Left lobe of liver (tissue), 2 donors: ENCODE data around the gene C3orf18. TPM values are rescaled to one million over a fixed set of nuclear protein-coding genes. Genes with fewer than 3 reads are reported as not detected.

ENCODE experiments used
- ATAC-seq: fragments of 200-7000 bp; cut with Tn5 transposase; one replicate; pipeline ENCODE4 v1.9.1; 2020; ENCODE audit warnings: mild to moderate bottlenecking, moderate library complexity
- DNase-seq: peaks from one replicate; pipeline ENCODE4 v3.0.0-alpha.2; 2020; ENCODE audit warnings: low spot score
- total RNA-seq: library from RNA; stranded (reverse); gene quantifications from one replicate; pipeline ENCODE4 v1.2.1, GENCODE V29; 2021
- donor health status: DM: no; HTN: no; CAD: no; lungs with moderate emphysema.
- donor health status: DM: no; HTN: yes; CAD: no.

C3orf18 gene
- total RNA-seq = 3.0 TPM

DNA sequence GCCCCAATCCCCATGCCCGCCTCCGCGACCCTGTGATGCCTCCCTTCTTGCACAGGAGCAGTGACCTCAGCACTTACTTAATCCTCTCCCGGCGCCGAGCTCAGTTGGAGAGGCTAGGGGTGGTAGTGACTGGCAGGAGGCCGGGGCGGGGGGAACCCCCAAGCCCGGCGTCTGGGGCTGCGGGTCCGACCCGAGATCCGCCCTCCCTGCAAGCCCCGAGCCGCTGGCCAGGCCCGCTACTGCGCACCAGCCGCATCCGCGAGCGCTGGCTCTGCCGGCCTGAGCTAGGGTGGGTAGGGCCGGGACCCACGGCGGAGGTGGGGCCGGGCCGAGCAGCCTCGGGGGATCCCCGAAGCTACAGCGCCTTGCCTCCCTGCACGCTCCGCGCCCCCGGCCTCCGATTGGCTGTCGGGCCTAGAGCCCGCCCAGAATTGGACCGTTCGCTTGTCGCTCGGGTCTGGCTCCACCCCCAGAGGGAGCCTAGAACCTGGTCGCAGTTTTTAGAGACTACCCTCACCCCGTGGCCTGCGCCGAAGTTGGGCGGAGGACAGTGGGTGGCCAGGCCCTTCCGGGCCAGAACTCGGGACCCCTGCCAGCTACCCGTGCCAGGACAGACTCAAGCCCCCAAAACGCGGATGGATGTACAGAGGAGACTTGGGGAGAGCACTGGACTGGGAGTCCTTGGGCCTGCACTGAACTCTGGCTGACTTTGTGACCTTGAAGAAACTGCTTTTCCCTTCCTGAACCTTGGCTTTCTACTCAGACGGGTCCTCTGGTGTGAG lies at the start of gene C3orf18:
TSS of gene C3orf18 (minus strand) at position 362 of the 782 bp plus-strand sequence. CDS start 2,048 bp downstream, outside the sequence.
- peak; percentile 67 for ATAC-seq
- DNase-seq = peak; percentile 90

DNA sequence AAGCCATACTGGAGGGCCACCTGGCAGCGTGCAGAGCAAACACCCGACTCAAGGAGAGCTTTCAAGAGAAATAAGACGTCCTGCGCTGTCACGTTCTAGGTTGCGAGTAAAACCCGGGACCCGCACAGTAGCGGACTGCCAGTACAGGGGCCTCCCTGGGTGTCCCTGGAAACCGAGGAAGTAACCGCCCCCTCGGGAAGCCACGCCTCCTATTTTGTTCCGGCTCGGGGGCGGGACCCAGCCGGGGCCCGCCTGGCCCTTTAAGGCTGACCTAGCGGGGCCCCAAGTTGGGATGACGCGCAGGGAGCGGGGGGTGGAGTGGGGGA lies 49.2 kb upstream of the C3orf18 start:
- DNase-seq = peak; percentile 94
- peak; percentile 76 for ATAC-seq

DNA sequence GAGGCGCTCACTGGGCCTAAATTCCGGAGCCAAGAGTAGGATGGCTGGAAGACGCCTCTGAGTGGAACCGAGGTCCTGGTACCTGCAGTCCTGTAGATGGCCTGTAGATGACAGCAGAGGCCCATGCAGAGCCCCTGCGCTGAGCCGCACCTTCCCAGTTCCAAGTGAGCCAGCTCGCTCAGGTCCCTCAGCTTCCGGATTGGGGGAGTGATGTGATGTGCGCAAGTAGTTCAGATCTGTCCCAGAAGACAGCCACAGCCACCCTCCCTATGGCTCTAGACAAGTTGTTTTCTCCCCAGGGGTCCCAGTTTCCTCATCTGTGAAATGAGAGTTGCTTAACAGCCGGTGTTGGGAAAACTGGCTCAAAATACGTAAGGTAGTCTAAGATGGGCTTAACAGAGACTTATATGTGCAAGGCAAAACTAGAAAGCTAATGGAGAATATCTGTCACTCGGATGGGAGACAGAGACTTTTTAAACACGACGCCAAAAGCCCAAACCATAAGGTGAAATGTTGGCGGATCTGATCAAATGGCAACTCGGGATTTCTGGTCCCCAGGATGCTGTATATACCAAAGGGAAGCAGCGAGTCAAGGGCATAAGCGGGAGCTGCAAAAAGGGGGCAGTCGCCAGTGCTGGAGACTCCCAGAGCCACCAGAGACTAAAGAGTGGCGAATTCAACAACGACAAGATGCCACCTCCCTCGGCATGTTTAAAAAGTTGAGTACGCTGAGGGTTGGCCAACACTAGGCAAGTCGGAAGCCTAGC lies 48.6 kb upstream of the C3orf18 start:
- ATAC-seq (peak; percentile 60), DNase-seq (peak; percentile 84)

GRCh38 chr3:50615190-50615589 lies 47.6 kb upstream of the C3orf18 start:
- DNase-seq = no peak
- ATAC-seq = no peak

- DNase-seq = no peak
Observed at GRCh38 chr3:50612970-50613846, 45.7 kb upstream of the C3orf18 start.

GRCh38 chr3:50612234-50612882 lies 44.8 kb upstream of the C3orf18 start:
- no peak for ATAC-seq
- DNase-seq = no peak

More at GRCh38 chr3:50612970-50613846, 45.7 kb upstream of the C3orf18 start:
- ATAC-seq = no peak

DNA sequence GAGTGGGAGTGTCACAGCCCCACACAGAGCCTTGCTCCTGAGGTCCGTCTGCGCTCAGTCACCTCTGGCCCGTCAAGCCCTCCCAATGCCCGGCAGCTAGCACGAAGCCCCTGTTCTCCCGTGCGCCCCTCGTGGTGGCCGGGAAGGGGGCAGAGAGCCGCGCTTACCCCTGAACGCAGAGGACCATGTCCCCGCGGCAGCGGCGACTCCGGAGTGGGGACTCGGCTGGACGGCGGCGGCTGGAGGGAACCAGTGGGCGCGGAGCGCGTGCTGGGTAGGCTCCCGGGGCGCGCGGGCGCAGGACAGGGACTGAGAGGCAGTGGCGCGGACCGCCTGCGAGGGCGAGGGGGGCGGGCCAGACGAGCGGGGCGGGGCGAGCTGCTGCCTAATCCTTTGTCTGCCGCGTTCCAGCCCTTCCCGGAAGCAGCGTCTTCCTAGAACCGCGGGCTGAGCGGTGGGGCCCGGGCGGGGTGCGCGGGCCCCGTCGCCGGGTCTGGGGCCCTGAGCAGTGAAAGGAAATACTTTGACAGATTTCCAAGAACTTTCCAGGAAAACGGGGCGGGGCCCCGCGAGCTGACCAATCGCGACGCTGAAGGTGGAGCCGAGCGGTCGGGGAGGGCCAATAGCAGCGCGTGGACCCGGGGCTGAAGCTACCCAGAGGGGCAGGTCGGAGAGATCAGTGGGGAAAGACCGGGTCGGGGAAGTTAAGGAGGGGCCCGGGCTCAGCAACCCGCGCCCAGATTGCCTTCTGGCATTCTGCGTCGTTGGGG lies 44.1 kb upstream of the C3orf18 start, which contains the start of gene CISH:
TSS of gene CISH (minus strand) at position 311 of the 770 bp plus-strand sequence. CDS start at position 187, 124 bp downstream.
- DNase-seq (peak; percentile 97), ATAC-seq (peak; percentile 77)

GRCh38 chr3:50610992-50611463 lies 43.5 kb upstream of the C3orf18 start:
- DNase-seq (no peak), ATAC-seq (no peak)

- ATAC-seq (no peak), DNase-seq (no peak)
Observed at GRCh38 chr3:50610181-50610971, 42.8 kb upstream of the C3orf18 start.

DNA sequence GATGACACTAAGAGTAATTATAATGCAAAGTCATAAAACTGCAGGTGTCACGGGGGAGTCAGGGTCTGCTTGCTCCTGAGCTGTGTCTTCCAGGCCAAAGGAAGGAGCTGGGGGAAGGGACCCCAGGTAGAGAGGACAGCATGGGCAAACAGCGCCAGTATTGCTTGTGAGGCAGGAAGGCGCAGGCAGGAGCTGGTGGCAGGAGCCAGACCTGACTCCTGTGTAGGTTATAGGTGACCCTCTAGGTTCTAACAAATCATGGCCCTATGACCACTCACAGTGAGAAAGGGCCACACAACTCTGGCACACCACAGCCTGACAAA lies 42.2 kb upstream of the C3orf18 start:
- DNase-seq (no peak), ATAC-seq (no peak)

- DNase-seq = no peak
- ATAC-seq = no peak
Observed at GRCh38 chr3:50609071-50609762, 41.7 kb upstream of the C3orf18 start.

DNA sequence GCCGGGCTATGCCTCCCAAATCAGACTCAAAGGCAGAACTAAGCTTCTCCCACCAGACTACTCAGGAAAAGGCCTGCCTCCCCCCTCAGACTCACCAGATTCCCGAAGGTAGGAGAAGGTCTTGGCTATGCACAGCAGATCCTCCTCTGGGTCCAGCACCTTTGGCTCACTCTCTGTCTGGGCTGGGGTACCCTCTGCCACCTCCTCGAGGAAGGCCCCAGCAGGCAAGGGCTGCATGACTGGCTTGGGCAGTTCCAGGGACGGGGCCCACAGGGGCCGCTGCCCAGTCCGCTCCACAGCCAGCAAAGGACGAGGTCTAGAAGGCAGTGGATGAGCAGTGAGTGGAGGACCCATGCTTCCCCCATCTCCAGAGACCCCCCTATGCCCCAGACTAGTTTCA lies 40.7 kb upstream of the C3orf18 start:
- DNase-seq (no peak), ATAC-seq (no peak)

- no peak for ATAC-seq
Observed at GRCh38 chr3:50607271-50608091, 39.9 kb upstream of the C3orf18 start.

GRCh38 chr3:50606596-50606995 lies 39.0 kb upstream of the C3orf18 start:
- no peak for ATAC-seq
- DNase-seq = no peak

More at GRCh38 chr3:50607271-50608091, 39.9 kb upstream of the C3orf18 start:
- DNase-seq = no peak

DNA sequence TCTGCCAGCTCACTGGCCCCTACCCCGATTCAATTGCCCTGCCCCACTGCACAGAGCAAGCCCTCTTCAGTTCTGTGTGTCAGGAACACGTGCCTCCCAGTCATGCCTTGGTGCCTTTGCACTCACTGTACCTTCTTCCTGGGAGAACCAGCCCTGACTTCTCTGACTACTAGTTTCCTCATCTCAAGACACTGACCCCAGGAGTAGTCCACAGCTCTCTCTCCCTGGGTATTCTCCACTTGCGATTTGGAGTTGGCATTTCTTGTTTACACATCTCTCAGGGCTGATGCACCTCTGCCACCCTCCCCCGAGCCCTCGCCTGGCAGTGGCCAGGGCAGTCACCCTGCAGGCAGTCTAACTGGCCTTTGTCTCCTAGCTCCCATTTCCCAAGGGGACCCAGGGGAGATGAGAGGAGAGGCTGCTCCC lies 38.4 kb upstream of the C3orf18 start:
- DNase-seq (peak; percentile 83), ATAC-seq (peak; percentile 62)

- ATAC-seq (peak; percentile 57), DNase-seq (peak; percentile 92)
Observed at GRCh38 chr3:50604628-50605588, 37.4 kb upstream of the C3orf18 start.
